Nephron (organoid): ENCODE results near the gene CER1.

Source experiments
- H3K27ac Mint-ChIP-seq, 3 experiments: 2 replicates each; pipeline ENCODE4 v1.8.0; 2020; ENCODE audit warnings: mixed read lengths in 3 of 3, mild to moderate bottlenecking in 2 of 3, moderate library complexity in 1 of 3
- H3K27me3 Mint-ChIP-seq: 2 replicates; pipeline ENCODE4 v1.8.0; 2021; ENCODE audit warnings: low read depth, mild to moderate bottlenecking, moderate library complexity, mixed read lengths
- H3K36me3 Mint-ChIP-seq: 2 replicates; pipeline ENCODE4 v1.8.0; 2020; ENCODE audit warnings: low read depth, mixed read lengths
- H3K4me1 Mint-ChIP-seq: 2 replicates; pipeline ENCODE4 v1.8.0; 2020; ENCODE audit warnings: mixed read lengths
- H3K4me3 Mint-ChIP-seq, 3 experiments: 2 replicates each; pipeline ENCODE4 v1.8.0; 2020; ENCODE audit warnings: mild to moderate bottlenecking in 3 of 3, mixed read lengths in 3 of 3, moderate library complexity in 2 of 3
- H3K9me3 Mint-ChIP-seq: 2 replicates; pipeline ENCODE4 v1.8.0; 2020; ENCODE audit warnings: mixed read lengths
- CTCF ChIP-seq, 3 experiments: fragments of 200-600 bp; sonication (generic); IDR thresholded peaks; one replicate each; pipeline ENCODE4 v1.5.0; 2021; ENCODE audit warnings: antibody characterized with exemption in 3 of 3; ENCODE audit not compliant: unreplicated experiment in 3 of 3

Gene CER1

GRCh38 chr9:14671377-14671776 is 51.2 kb downstream of the CER1 start:
- Mint-ChIP-seq H3K4me3 (no peak overlapping the region), H3K9me3 (no peaks in the 10 kb centered on the region), H3K36me3 (peaks cover 22% of the 10 kb centered on the region), H3K27me3 (no peaks in the 10 kb centered on the region), H3K27ac (no peak overlapping the region), H3K4me1 (no peaks in the 10 kb centered on the region)
- TF ChIP-seq CTCF (IDR thresholded peaks at IDR 0.05; ENCODE audit: unreplicated experiment in 3 of 3), result no peak

GRCh38 chr9:14670718-14671117 is 51.8 kb downstream of the CER1 start:
- Mint-ChIP-seq H3K4me3 (no peak overlapping the region), H3K4me1 (no peaks in the 10 kb centered on the region), H3K27ac (no peak overlapping the region), H3K36me3 (peaks cover 19% of the 10 kb centered on the region), H3K9me3 (no peaks in the 10 kb centered on the region), H3K27me3 (no peaks in the 10 kb centered on the region)
- no peak for TF ChIP-seq CTCF (IDR thresholded peaks at IDR 0.05; ENCODE audit: unreplicated experiment in 3 of 3)
